ENCODE results near the gene SMIM20.
A peak's percentile ranks its signal among the peaks of the same experiment; 100 is the strongest.
"Not testable (repeated sequence)": the region's sequence is repeated elsewhere in the genome, so short reads cannot be mapped to it uniquely, and the experiment has no call there.

The SMIM20 gene

GRCh38 chr4:25892796-25893195 is 21.2 kb upstream of the SMIM20 start:
- DNase-seq, result no peak

GRCh38 chr4:25896776-25897539 is 17.1 kb upstream of the SMIM20 start:
- DNase-seq, result no peak

- DNase-seq, result no peak
Observed at GRCh38 chr4:25900310-25900709, 13.7 kb upstream of the SMIM20 start.

- no peak for DNase-seq
Observed at GRCh38 chr4:25901030-25901430, 13.0 kb upstream of the SMIM20 start.

- DNase-seq, result peak; percentile 17
Observed at GRCh38 chr4:25903900-25904747, 9.9 kb upstream of the SMIM20 start.

- DNase-seq, result no peak
Observed at GRCh38 chr4:25904748-25905082, 9.3 kb upstream of the SMIM20 start.

GRCh38 chr4:25905371-25905770 is 8.6 kb upstream of the SMIM20 start:
- DNase-seq, result no peak

- DNase-seq, result not testable (repeated sequence)
Observed at GRCh38 chr4:25906113-25906512, 7.9 kb upstream of the SMIM20 start.

GRCh38 chr4:25908491-25908901 is 5.5 kb upstream of the SMIM20 start:
- peak; percentile 88 for DNase-seq

- no peak for DNase-seq
Observed at GRCh38 chr4:25911356-25911755, 2.7 kb upstream of the SMIM20 start.

- DNase-seq, result no peak
Observed at GRCh38 chr4:25913056-25913850, 767 bp upstream of the SMIM20 start.

- DNase-seq, result no peak
Observed at GRCh38 chr4:25914670-25915352, 791 bp downstream of the SMIM20 start.

- DNase-seq, result no peak
Observed at GRCh38 chr4:25915353-25915705, 1.3 kb downstream of the SMIM20 start.

- DNase-seq, result no peak
Observed at GRCh38 chr4:25916870-25917269, 2.9 kb downstream of the SMIM20 start.

- no peak for DNase-seq
Observed at GRCh38 chr4:25919676-25920075, 5.7 kb downstream of the SMIM20 start.

- DNase-seq, result no peak
Observed at GRCh38 chr4:25921922-25922321, 7.9 kb downstream of the SMIM20 start.

- no peak for DNase-seq
Observed at GRCh38 chr4:25922812-25923369, 8.9 kb downstream of the SMIM20 start.

- DNase-seq, result no peak
Observed at GRCh38 chr4:25923745-25924144, 9.7 kb downstream of the SMIM20 start.

GRCh38 chr4:25925486-25926201 is 11.6 kb downstream of the SMIM20 start:
- DNase-seq, result no peak

GRCh38 chr4:25926462-25926861 is 12.4 kb downstream of the SMIM20 start:
- DNase-seq, result no peak

- DNase-seq, result no peak
Observed at GRCh38 chr4:25927361-25928195, 13.6 kb downstream of the SMIM20 start.
